Large intestine (tissue), 3 donors: ENCODE results near the gene ZSCAN5C. TPM values are rescaled to one million over a fixed set of nuclear protein-coding genes. Genes with fewer than 3 reads are reported as not detected.
"Not testable (repeated sequence)": the region's sequence is repeated elsewhere in the genome, so short reads cannot be mapped to it uniquely, and the experiment has no call there.

Experiments used
- DNase-seq, 2 donors: peaks; one replicate each; pipeline versions ENCODE4 v3.0.0 to v3.0.0-alpha.2; 2013
- H3K27ac ChIP-seq: one replicate; pipeline ENCODE4 v1.5.1; 2013; ENCODE audit warnings: low read length
- H3K27me3 ChIP-seq: 2 replicates; pipeline ENCODE4 v1.6.1; 2013; ENCODE audit warnings: low read length; ENCODE audit not compliant: control insufficient read depth, insufficient read depth
- H3K36me3 ChIP-seq: 2 replicates; pipeline ENCODE4 v1.6.1; 2013; ENCODE audit warnings: low read length; ENCODE audit not compliant: control insufficient read depth, insufficient read depth
- H3K4me1 ChIP-seq: one replicate; pipeline ENCODE4 v1.6.1; 2013; ENCODE audit warnings: low read length; ENCODE audit not compliant: control insufficient read depth, insufficient read depth
- H3K4me3 ChIP-seq: one replicate; pipeline ENCODE4 v1.5.1; 2013; ENCODE audit warnings: low read length
- H3K9me3 ChIP-seq: one replicate; pipeline ENCODE4 v1.6.1; 2013; ENCODE audit warnings: mild to moderate bottlenecking, low read depth, low read length, moderate library complexity; ENCODE audit not compliant: control insufficient read depth
- WGBS: methylation state at CpG from one replicate; pipeline ENCODE4 v1.1.5; 2013; ENCODE audit warnings: low lambda C conversion rate; ENCODE audit not compliant: insufficient coverage; 5-methylcytosine and 5-hydroxymethylcytosine counted together
- polyA plus RNA-seq: library from polyadenylated mRNA; unstranded; fragments of 120-200 nt; gene quantifications from one replicate; pipeline ENCODE4 v1.2.1, GENCODE V29; 2013

ZSCAN5C gene
- polyA plus RNA-seq, 1 donor, result not detected

DNA sequence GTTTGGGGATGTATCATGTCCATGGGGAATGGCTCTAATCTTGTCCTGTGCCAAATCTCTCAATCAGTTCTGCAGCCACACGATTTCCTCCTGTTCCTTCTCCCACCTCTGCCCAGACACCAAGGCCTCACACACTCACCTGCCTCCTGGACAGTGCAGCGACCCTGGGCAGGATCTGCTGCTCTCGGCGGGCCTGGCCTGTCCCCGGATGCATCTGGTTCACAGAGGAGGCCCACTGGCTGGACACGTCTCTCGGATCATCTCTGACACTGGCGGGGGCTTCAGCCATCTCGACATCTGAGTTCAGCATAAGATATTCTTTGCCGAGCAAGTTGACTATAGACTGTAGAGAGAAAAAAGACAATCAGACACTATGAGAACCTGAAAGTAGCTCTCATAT, 10.4 kb upstream of the ZSCAN5C start:
- DNase-seq, result no peak
- H3K36me3 ChIP-seq, result no peaks in the 10 kb centered on the region
- H3K4me3 ChIP-seq, result no peak overlapping the region
- no peaks in the 10 kb centered on the region for H3K4me1 ChIP-seq
- no peak overlapping the region for H3K27ac ChIP-seq
- H3K27me3 ChIP-seq, result no peaks in the 10 kb centered on the region
- no CpG with 5 or more reads among the region's 10 CpGs for WGBS
- no peaks in the 10 kb centered on the region for H3K9me3 ChIP-seq

DNA sequence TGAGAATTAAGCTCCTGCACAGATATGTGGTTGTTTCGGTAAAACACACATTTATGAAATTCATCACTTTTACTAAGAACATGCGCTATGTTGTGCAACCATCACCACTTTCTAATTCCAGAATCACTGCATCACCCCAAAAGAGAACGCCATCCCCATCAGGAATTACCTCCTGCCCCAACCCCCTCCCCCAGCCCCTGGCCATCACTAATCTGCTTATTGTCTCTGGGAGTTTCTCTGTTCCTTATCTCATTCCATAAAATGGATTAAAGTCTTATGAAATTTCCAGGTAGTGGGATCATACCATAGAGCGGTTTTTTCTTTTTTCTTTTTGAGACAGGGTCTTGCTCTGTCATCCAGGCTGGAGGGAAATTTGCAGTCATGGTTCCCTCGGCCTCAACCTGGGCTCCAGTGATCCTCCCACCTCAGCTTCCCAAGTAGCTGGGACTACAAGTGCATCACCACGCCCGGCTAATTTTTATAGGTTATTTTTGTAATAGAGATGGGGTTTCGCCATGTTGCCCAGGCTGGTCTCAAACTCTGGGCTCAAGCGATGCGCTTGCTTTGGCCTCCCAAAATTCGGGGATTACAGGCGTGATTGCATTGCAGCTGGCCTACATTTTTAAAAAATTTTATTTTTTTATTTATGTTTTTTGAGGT, 8.0 kb upstream of the ZSCAN5C start:
- H3K27ac ChIP-seq, result no peak overlapping the region
- no peak overlapping the region for H3K4me3 ChIP-seq
- no peaks in the 10 kb centered on the region for H3K9me3 ChIP-seq
- DNase-seq, result no peak
- no peaks in the 10 kb centered on the region for H3K4me1 ChIP-seq
- no peaks in the 10 kb centered on the region for H3K27me3 ChIP-seq
- no CpG with 5 or more reads among the region's 12 CpGs for WGBS
- no peaks in the 10 kb centered on the region for H3K36me3 ChIP-seq

DNA sequence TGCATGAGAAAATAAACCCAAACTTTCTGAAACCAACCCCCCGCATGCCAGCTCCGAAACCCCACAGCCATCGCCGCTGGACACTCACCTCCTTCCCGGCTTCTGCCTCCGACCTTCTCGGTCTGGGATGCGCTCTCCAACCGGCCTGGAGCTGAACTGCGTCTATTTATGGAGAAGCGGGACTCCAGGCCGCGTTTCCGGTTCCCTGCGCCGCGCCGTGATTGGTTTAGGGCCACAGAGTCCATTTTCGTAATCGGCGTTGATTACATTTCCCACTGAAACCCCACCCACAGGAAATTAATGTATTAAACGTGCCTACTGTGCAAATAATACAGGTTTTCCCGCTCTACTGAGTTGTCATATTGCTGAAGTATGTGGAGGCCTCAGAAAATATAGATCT, 4.4 kb upstream of the ZSCAN5C start, which contains the start of gene ZSCAN5B:
Gene ZSCAN5B, minus strand, starts transcription at position 138 of the 400 bp plus-strand sequence. CDS start 4,731 bp downstream, outside the sequence.
- not testable (repeated sequence) for H3K27me3 ChIP-seq, H3K36me3 ChIP-seq, DNase-seq, H3K4me1 ChIP-seq, H3K4me3 ChIP-seq, H3K9me3 ChIP-seq, H3K27ac ChIP-seq
- no CpG with 5 or more reads among the region's 23 CpGs for WGBS

DNA sequence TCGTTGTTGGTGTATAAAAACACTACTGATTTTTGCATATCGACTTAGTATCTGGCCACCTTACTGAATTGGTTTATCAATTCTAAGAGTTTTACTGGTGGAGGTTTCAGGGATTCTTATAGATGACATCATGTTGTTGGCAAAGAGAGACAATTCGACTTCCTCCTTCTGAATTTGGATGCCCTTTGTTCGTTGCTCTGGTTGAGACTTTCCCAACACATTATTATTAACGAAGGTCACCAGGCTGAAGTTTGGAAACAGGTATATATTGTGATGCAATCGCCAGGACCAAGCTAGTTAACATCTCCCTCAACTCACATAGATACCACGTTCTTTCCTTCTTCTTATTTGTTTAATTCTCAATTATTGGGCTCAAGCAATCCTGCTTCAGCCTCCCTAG, 2.4 kb upstream of the ZSCAN5C start:
- Histone ChIP-seq H3K9me3 (no peaks in the 10 kb centered on the region), H3K4me1 (no peaks in the 10 kb centered on the region), H3K27ac (no peak overlapping the region), H3K36me3 (no peaks in the 10 kb centered on the region), H3K4me3 (no peak overlapping the region), H3K27me3 (no peaks in the 10 kb centered on the region)
- no peak for DNase-seq
- 71% methylated on average over 1 of the region's 7 CpGs for WGBS

DNA sequence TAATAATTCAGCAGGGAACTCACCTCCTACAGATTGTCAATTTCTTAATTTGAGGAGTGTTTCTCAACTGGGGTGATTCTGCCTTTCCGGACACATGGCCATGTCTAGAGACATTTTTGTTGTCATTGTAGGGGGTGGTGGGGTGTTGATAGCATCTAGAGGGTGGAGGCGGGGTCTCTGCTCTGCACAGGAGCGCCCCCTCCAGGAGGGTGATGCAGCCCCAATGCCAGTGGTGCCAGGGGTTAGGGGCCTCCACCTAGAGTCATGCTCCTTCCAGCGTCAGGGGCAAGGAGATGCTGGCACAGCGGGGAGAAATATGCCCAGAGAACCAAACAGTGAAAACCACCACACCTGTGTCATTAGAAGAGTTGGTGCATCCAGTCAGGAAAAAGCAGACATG, 5.5 kb downstream of the ZSCAN5C start:
- not testable (repeated sequence) for H3K27ac ChIP-seq, H3K36me3 ChIP-seq, H3K4me1 ChIP-seq, H3K4me3 ChIP-seq, H3K9me3 ChIP-seq, H3K27me3 ChIP-seq, DNase-seq
- no CpG with 5 or more reads among the region's 5 CpGs for WGBS

DNA sequence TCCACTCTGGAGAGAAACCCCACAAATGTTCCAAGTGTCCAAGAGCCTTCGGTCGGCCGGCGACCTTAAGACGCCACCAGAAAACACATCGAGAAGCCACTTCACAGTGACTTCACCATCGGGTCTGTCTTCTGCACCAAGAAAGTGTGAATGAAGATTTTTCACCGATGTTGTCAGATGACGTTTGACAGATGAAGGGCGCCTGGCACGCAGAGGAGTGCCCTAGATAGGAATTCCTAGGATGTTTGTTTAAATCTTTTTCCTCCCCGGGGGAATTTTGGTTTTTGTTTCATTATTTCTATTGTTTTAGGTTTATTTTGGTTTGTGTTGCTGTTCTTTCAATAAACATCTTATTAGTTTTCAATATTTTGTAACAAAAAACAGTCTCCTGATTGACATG, 7.0 kb downstream of the ZSCAN5C start:
- Histone ChIP-seq H3K27me3 (no peaks in the 10 kb centered on the region), H3K36me3 (no peaks in the 10 kb centered on the region), H3K4me1 (no peaks in the 10 kb centered on the region), H3K27ac (no peak overlapping the region), H3K4me3 (no peak overlapping the region), H3K9me3 (no peaks in the 10 kb centered on the region)
- WGBS, result no CpG with 5 or more reads among the region's 12 CpGs
- DNase-seq, result no peak

DNA sequence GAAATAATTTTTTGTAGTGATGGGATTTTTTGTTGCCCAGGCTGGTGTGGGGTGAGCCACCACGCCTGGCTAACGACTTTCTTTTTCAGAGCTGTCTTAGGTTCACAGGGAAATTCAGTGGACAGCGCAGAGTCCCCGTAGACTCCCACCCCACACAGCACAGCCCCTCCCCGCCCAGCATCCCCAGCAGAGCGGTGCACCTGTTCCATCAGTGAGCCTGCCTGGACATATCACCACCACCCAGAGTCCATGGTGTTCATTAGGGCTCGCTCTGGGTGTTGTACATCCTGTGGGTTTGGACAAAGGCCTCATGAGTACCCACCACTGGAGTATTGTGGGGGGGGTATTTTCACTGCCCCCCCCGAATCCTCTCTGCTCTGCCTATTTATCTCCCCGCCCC, 8.0 kb downstream of the ZSCAN5C start:
- H3K27ac ChIP-seq, DNase-seq, H3K36me3 ChIP-seq, H3K27me3 ChIP-seq, H3K4me1 ChIP-seq, H3K9me3 ChIP-seq, H3K4me3 ChIP-seq: not testable (repeated sequence)
- whole genome bisulfite sequencing, result no CpG with 5 or more reads among the region's 9 CpGs

DNA sequence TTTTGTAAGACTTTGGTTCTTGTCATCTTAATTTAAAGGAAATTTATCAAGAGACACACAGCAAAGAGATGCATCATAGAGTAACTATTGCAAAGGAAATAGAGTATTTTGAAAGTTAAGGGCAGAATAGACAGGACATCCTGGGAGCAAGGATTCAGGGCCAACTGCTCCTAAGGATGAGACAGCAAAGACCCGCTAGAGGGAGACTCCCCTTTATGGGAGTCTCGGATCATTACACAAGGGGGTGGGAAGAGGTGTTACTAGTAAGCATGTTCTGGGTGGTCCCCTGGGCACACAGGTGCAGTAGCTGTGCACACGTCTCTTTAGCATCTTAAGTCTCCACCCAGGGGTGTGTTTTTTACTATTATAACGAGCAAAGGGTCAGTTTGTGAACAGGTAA, 9.6 kb downstream of the ZSCAN5C start:
- Histone ChIP-seq H3K4me1 (no peaks in the 10 kb centered on the region), H3K27ac (no peak overlapping the region), H3K9me3 (no peaks in the 10 kb centered on the region), H3K36me3 (no peaks in the 10 kb centered on the region), H3K27me3 (peaks cover 5% of the 10 kb centered on the region), H3K4me3 (no peak overlapping the region)
- no CpG with 5 or more reads among the region's 4 CpGs for WGBS
- no peak for DNase-seq

DNA sequence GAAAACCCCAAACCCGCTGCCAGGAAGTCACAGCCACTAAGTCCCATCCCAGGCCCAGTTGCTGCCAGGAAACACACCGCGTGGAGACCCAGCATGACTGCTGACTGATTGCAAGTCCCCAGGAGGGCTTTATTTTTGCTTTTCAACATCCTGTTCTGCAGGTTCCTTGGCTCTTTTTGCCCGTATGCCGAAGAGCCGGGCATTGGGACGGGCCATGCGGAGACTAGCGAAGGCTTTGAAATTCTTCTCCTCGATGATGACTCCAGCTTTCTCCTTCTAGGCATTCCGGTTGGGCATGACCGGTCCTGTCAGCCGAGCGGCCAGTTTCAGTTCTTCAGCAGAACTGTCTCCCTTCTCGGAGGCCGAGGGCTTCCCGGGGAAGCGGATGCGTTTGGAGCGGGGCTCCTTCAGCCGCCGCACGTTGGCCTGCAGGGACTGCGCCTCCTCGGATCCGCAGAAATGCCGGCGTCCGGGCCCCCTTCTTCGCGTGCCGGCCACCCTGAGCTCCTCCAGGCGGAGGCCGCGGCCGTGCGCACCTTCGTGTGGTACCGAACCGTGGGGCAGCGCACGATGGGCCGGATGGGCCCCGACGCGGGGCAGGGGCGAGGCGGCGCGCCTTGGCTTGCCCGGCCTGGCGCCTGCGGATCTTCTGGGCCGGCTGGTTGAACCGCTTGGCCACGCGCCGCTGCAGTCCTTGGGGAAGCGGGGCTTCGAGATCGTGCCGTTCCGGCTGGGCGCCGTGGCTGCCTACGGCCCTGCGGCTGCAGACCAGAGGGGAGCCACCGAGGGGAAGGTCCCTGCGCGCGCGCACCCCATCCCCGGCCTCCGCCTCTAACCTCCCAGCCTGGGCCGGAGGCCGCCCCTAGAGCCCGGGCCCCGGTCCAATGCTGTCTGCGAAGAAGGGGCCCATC, 15.2 kb downstream of the ZSCAN5C start:
- DNase-seq, result peak; percentile 7 to 9
- Histone ChIP-seq H3K4me3 (no peak overlapping the region), H3K36me3 (no peaks in the 10 kb centered on the region), H3K27ac (no peak overlapping the region), H3K4me1 (no peaks in the 10 kb centered on the region), H3K9me3 (no peaks in the 10 kb centered on the region), H3K27me3 (peaks cover 16% of the 10 kb centered on the region)
- WGBS, result no CpG with 5 or more reads among the region's 79 CpGs

DNA sequence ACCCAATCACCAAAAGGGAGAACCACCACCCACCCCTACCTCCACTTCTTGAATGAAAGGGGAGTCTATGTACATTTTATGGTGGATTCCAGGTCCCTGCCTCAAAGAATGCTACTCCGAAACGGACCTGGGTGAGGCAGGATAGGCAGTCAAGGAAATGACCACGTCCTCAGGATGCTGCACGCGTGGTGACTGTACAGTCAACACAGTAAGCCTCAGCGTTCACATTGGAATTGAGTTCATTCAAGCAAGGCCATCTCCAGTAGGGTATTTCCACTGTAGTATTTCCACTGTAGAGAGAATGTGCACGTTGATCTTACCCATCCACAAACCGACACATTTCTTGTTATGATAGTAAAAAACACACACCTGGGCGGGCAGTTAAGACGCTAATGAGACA, 16.9 kb downstream of the ZSCAN5C start:
- no peak overlapping the region for H3K27ac ChIP-seq
- no CpG with 5 or more reads among the region's 10 CpGs for WGBS
- no peaks in the 10 kb centered on the region for H3K4me1 ChIP-seq
- H3K27me3 ChIP-seq, result peaks cover 16% of the 10 kb centered on the region
- no peak for DNase-seq
- H3K9me3 ChIP-seq, result no peaks in the 10 kb centered on the region
- no peak overlapping the region for H3K4me3 ChIP-seq
- no peaks in the 10 kb centered on the region for H3K36me3 ChIP-seq
